SU-DHL-6 (cell line): ENCODE data around the gene DUS1L.

Source experiments
- H2AFZ ChIP-seq: fragments of 200-600 bp; sonication (generic); 2 replicates; pipeline ENCODE4 v1.6.1; 2014; ENCODE audit warnings: low read depth, mild to moderate bottlenecking, moderate library complexity, mixed read lengths, antibody characterized with exemption, low read length; ENCODE audit not compliant: severe bottlenecking
- H3F3A ChIP-seq: fragments of 200-600 bp; shearing (Covaris generic); 2 replicates; pipeline ENCODE4 v1.6.0; 2016; ENCODE audit warnings: antibody characterized with exemption, mild to moderate bottlenecking; ENCODE audit not compliant: insufficient read depth
- H3K27ac ChIP-seq: fragments of 200-600 bp; sonication (generic); 2 replicates; pipeline ENCODE4 v1.5.1; 2016; ENCODE audit warnings: low read depth, mild to moderate bottlenecking, low read length, moderate library complexity, mixed read lengths
- H3K27me3 ChIP-seq: fragments of 200-600 bp; sonication (generic), shearing (Covaris generic); 2 replicates; pipeline ENCODE4 v1.6.0; 2014; ENCODE audit warnings: mild to moderate bottlenecking, low read length
- H3K36me3 ChIP-seq: fragments of 200-600 bp; sonication (generic); 2 replicates; pipeline ENCODE4 v1.6.1; 2014; ENCODE audit warnings: mild to moderate bottlenecking, low read length, mixed read lengths
- H3K4me2 ChIP-seq: fragments of 300-600, 200-600 bp; shearing (Covaris generic), sonication (generic); 2 replicates; pipeline ENCODE4 v1.6.0; 2014; ENCODE audit warnings: low read length, low read depth, mild to moderate bottlenecking; ENCODE audit not compliant: poor library complexity, severe bottlenecking
- H3K4me3 ChIP-seq: fragments of 200-600 bp; sonication (generic); 2 replicates; pipeline ENCODE4 v1.5.1; 2014; ENCODE audit warnings: antibody characterized with exemption, low read length, mild to moderate bottlenecking, mixed read lengths; ENCODE audit not compliant: insufficient read depth, poor library complexity, severe bottlenecking
- H3K79me2 ChIP-seq: fragments of 200-600 bp; sonication (generic); 2 replicates; pipeline ENCODE4 v1.6.1; 2014; ENCODE audit warnings: mild to moderate bottlenecking, low read length, moderate library complexity; ENCODE audit not compliant: insufficient read depth
- H3K9ac ChIP-seq: fragments of 200-600 bp; sonication (generic); 2 replicates; pipeline ENCODE4 v1.7.0; 2014; ENCODE audit warnings: mild to moderate bottlenecking, low read length
- H3K9me2 ChIP-seq: fragments of 200-600 bp; sonication (generic); replicated peaks from 2 replicates; pipeline ENCODE4 v1.6.1; 2014; ENCODE audit warnings: low read length; ENCODE audit not compliant: insufficient read depth
- H3K9me3 ChIP-seq: fragments of 200-600 bp; sonication (generic); 2 replicates; pipeline ENCODE4 v1.6.1; 2014; ENCODE audit warnings: low read length, mixed read lengths; ENCODE audit not compliant: insufficient read depth
- H4K20me1 ChIP-seq: fragments of 200-600 bp; sonication (generic); 2 replicates; pipeline ENCODE4 v1.6.1; 2014; ENCODE audit warnings: low read depth, mild to moderate bottlenecking, antibody characterized with exemption, low read length, moderate library complexity, mixed read lengths
- EZH2phosphoT487 ChIP-seq: fragments of 200-600 bp; sonication (generic), shearing (Covaris generic); conservative IDR thresholded peaks from 2 replicates; pipeline ENCODE4 v1.6.1; 2018; ENCODE audit warnings: mild to moderate bottlenecking, antibody characterized with exemption, low read length, moderate library complexity, mixed read lengths
- TF ChIP-seq, protein P1 (sequence below): fragments of 200-600 bp; sonication (generic); IDR thresholded peaks from one replicate; pipeline ENCODE4 v1.5.1; 2017; ENCODE audit warnings: antibody characterized with exemption, mild to moderate bottlenecking, low read length, moderate library complexity; ENCODE audit not compliant: insufficient read depth, poor library complexity, severe bottlenecking

DUS1L gene

DNA sequence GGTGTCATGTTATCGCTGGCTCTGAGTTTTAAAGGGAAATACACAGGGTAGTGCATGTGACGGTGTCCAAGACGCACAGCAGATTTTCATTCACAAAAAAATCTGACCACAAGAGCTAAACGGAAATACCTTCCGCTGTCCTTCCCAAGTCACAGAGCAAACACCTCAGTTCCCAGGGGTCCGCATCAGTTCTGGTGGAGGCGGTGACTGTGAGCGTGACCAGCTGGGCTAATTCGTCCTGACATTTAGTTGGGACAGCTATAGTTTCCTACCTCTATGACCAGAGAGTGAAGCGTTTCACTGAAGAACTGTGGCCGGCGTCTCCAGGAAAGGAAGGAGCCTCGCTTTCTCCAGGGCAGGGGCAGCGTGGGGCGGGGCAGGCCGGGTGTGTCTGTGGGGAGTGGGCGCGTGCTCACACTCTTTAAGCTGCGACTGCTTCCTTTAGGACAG lies 42.9 kb upstream of the DUS1L start:
- no peak for TF ChIP-seq EZH2phosphoT487
- TF ChIP-seq, protein P1, sequence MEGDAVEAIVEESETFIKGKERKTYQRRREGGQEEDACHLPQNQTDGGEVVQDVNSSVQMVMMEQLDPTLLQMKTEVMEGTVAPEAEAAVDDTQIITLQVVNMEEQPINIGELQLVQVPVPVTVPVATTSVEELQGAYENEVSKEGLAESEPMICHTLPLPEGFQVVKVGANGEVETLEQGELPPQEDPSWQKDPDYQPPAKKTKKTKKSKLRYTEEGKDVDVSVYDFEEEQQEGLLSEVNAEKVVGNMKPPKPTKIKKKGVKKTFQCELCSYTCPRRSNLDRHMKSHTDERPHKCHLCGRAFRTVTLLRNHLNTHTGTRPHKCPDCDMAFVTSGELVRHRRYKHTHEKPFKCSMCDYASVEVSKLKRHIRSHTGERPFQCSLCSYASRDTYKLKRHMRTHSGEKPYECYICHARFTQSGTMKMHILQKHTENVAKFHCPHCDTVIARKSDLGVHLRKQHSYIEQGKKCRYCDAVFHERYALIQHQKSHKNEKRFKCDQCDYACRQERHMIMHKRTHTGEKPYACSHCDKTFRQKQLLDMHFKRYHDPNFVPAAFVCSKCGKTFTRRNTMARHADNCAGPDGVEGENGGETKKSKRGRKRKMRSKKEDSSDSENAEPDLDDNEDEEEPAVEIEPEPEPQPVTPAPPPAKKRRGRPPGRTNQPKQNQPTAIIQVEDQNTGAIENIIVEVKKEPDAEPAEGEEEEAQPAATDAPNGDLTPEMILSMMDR = no peak
- no peak overlapping the region for H3K27ac ChIP-seq
- H3K9me2 ChIP-seq = no peaks in the 10 kb centered on the region
- no peak overlapping the region for H3K9ac ChIP-seq
- no peaks in the 10 kb centered on the region for H3K27me3 ChIP-seq
- no peak overlapping the region for H3K4me2 ChIP-seq
- H3K79me2 ChIP-seq = no peaks in the 10 kb centered on the region
- no peaks in the 10 kb centered on the region for H4K20me1 ChIP-seq
- peaks cover 5% of the 10 kb centered on the region; the same call in 1 of the 2 replicates for H3F3A ChIP-seq
- H3K4me3 ChIP-seq = no peak overlapping the region
- H3K36me3 ChIP-seq = no peaks in the 10 kb centered on the region
- no peak overlapping the region for H2AFZ ChIP-seq
- H3K9me3 ChIP-seq = no peaks in the 10 kb centered on the region

DNA sequence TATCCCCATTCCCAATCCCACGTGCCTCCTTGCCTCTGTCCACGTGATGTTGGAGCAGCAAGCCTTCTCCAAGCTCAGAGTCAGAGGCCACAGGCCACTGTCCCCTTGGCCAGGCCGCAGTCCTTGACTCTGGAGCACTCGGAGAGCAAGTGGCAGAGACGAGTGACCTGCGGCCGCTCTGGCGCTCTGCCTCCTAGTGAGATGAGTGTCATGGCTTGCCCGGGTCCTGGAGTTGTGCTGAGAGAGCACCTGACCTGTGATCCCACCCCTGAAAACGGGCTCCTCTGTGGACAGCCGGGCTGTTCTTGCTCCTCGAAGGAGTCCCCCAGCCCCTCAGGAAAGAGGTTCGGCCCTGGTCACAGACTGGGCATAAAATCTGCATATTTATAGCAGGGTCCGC lies 42.4 kb upstream of the DUS1L start:
- H3K9me3 ChIP-seq = no peaks in the 10 kb centered on the region
- no peak overlapping the region for H3K4me2 ChIP-seq
- no peaks in the 10 kb centered on the region for H3K36me3 ChIP-seq
- H3K4me3 ChIP-seq = no peak overlapping the region
- no peak overlapping the region for H3K9ac ChIP-seq
- no peak overlapping the region for H2AFZ ChIP-seq
- no peaks in the 10 kb centered on the region for H3K27me3 ChIP-seq
- no peak overlapping the region for H3K27ac ChIP-seq
- H3K9me2 ChIP-seq = no peaks in the 10 kb centered on the region
- no peaks in the 10 kb centered on the region for H4K20me1 ChIP-seq
- peaks cover 5% of the 10 kb centered on the region; the same call in 1 of the 2 replicates for H3F3A ChIP-seq
- H3K79me2 ChIP-seq = no peaks in the 10 kb centered on the region
- TF ChIP-seq, protein P1 = no peak
- TF ChIP-seq EZH2phosphoT487 = no peak

DNA sequence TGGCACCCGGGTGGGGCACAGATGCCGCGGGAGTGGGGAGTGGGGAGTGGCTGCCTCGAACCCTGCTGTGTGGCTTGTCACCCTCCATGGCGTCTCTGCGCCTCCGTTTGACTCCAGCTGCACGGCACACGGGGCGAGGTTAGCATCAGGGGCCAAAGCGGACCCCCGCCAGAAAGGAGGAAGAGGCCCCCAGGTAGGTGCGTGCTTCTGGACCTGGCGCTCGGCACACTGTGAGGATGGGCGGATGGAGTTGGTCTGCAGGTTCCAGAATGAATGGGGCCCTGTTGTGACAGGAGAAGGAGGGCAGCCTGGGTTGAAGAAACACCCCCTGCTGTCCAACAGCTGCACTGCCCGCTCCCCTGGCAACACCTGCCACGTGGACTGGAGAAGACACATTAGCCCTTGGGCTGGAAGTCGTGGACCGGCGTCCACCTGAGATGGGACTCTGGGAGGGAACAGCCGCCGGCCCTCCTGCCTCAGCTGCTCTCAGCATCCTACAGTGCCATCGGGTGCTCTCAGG lies 41.8 kb upstream of the DUS1L start:
- H3K4me3 ChIP-seq = no peak overlapping the region

More for the DNA sequence above, 41.8 kb upstream of the DUS1L start:
- H3K9me2 ChIP-seq = no peaks in the 10 kb centered on the region
- TF ChIP-seq EZH2phosphoT487 = no peak
- TF ChIP-seq, protein P1 = peak; percentile 20
- no peaks in the 10 kb centered on the region for H4K20me1 ChIP-seq
- no peaks in the 10 kb centered on the region for H3K9me3 ChIP-seq
- no peak overlapping the region for H3K4me2 ChIP-seq
- H3K9ac ChIP-seq = no peak overlapping the region
- no peaks in the 10 kb centered on the region for H3K36me3 ChIP-seq
- H3K27ac ChIP-seq = no peak overlapping the region
- no peaks in the 10 kb centered on the region for H3K27me3 ChIP-seq
- no peak overlapping the region for H2AFZ ChIP-seq
- peaks cover 6% of the 10 kb centered on the region for H3F3A ChIP-seq
- no peaks in the 10 kb centered on the region for H3K79me2 ChIP-seq
